Measurements from ENCODE around the gene GMFB.

Gene GMFB

DNA sequence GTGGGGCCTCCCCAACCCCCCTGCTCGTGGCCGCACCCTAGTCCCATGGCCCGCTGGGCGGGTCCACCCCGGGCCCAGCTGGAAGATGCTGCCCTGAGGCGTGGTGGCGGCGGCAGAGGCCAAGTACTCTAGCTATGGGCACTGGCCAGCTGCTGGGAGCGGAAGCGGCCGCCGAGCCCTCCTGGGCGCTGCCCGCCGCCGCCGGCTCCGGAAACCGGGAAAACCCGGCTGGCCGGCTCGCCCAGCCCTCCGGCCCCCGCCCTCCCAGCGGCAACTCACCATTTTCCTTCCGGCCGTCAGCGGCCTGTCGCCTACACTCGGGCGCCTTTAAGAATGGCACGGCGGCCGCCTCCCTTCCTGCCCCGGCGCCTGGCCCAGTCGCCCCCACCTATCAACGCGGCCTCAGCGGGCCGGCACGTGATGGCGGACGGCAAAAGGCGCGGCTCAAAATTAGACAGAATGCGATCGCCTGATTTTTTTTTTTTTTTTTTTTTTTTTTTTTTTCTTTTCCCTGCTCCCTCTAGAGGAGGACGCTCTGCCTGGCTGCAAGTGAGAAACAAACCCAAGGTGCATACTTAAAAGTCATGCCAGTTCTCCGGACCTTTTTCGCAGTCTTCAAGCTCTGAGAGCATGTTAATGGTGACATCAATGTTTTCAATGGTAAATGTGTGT is at the start of gene GMFB:
TSS of gene GMFB (minus strand) at position 335 of the 672 bp plus-strand sequence. CDS start at position 282, 53 bp downstream.
- peak; percentile 74 for DNase-seq (ENCODE audit: low read depth)
- TF ChIP-seq, protein P1, sequence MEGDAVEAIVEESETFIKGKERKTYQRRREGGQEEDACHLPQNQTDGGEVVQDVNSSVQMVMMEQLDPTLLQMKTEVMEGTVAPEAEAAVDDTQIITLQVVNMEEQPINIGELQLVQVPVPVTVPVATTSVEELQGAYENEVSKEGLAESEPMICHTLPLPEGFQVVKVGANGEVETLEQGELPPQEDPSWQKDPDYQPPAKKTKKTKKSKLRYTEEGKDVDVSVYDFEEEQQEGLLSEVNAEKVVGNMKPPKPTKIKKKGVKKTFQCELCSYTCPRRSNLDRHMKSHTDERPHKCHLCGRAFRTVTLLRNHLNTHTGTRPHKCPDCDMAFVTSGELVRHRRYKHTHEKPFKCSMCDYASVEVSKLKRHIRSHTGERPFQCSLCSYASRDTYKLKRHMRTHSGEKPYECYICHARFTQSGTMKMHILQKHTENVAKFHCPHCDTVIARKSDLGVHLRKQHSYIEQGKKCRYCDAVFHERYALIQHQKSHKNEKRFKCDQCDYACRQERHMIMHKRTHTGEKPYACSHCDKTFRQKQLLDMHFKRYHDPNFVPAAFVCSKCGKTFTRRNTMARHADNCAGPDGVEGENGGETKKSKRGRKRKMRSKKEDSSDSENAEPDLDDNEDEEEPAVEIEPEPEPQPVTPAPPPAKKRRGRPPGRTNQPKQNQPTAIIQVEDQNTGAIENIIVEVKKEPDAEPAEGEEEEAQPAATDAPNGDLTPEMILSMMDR (IDR thresholded peaks at IDR 0.05; ENCODE audit: low read depth, low read length, missing control alignments) = peak; percentile 32
- H3K4me3 ChIP-seq (ENCODE audit: low read depth, low read length) = peak within 1 kb of the TSS; percentile 99

DNA sequence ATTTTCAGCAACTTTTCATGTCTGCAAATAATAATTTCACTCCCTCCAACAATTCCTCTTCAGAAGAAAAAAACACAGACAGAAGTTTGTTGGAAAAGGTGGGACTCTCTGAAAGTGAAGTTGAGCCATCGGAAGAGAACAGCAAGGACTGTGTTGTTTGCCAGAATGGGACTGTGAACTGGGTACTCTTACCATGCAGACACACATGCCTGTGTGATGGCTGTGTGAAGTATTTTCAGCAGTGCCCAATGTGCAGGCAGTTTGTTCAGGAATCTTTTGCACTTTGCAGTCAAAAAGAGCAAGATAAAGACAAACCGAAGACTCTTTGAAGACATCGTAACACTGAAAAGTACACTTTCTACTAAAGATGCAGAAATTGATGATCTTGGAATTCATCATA is 49.3 kb upstream of the GMFB start:
- TF ChIP-seq, protein P1 (IDR thresholded peaks at IDR 0.05; ENCODE audit: low read depth, low read length, missing control alignments) = no peak
- no peak overlapping the region for H3K4me3 ChIP-seq (ENCODE audit: low read depth, low read length)
- DNase-seq (ENCODE audit: low read depth) = no peak

- DNase-seq (ENCODE audit: low read depth) = no peak
- TF ChIP-seq, protein P1 (IDR thresholded peaks at IDR 0.05; ENCODE audit: low read depth, low read length, missing control alignments) = no peak
- H3K4me3 ChIP-seq (ENCODE audit: low read depth, low read length) = no peak overlapping the region
These were observed 48.9 kb upstream of the GMFB start for GRCh38 chr14:54537651-54538050.

DNA sequence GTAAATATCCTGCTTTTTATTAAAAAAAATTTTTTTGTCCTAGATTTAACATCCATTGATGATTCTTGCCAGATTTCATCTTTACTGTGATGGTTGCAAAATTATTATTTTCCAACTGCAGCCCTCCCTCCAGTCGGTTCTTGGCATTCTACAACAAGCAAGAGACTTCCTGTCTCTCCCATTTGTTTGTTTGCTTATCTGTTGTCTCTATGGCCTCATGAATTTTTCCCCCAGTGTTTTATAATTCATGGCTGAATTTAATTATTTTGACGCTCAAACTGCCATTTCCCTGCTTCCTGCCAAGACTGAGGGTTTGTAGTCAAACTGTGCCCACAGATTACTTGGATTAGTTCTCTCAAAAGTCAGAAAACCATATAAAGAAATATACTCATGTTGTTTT is 46.9 kb upstream of the GMFB start:
- no peak overlapping the region for H3K4me3 ChIP-seq (ENCODE audit: low read depth, low read length)
- TF ChIP-seq, protein P1 (IDR thresholded peaks at IDR 0.05; ENCODE audit: low read depth, low read length, missing control alignments) = no peak
- DNase-seq (ENCODE audit: low read depth) = no peak

- no peak for DNase-seq (ENCODE audit: low read depth)
- TF ChIP-seq, protein P1 (IDR thresholded peaks at IDR 0.05; ENCODE audit: low read depth, low read length, missing control alignments) = no peak
- no peak overlapping the region for H3K4me3 ChIP-seq (ENCODE audit: low read depth, low read length)
These were observed 46.3 kb upstream of the GMFB start for GRCh38 chr14:54535126-54535525.

DNA sequence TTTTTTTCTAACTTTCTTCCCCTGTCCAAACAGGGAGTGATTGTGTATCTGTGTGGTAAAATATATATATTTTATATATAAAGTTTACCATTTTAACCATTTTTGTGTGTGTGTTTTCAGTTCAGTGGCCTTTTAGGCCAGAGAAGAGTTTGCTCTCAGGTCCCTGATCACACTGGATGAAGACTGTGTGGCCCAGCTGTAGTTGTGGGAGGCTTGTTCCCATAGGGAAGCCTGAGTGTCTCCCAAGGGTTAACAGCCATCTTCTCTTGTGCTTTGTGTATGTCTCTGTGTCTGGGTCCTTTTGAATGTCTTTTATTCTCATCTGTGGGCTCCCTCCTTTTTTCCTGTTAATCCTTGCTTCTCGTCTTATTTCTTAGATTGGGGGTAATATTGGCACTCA is 44.3 kb upstream of the GMFB start:
- no peak for DNase-seq (ENCODE audit: low read depth)
- TF ChIP-seq, protein P1 (IDR thresholded peaks at IDR 0.05; ENCODE audit: low read depth, low read length, missing control alignments) = no peak
- H3K4me3 ChIP-seq (ENCODE audit: low read depth, low read length) = no peak overlapping the region; the same call in 1 of the 2 replicates

Measured in GM12864 (cell line).